Measurements from ENCODE around the gene IQGAP2.

DNA sequence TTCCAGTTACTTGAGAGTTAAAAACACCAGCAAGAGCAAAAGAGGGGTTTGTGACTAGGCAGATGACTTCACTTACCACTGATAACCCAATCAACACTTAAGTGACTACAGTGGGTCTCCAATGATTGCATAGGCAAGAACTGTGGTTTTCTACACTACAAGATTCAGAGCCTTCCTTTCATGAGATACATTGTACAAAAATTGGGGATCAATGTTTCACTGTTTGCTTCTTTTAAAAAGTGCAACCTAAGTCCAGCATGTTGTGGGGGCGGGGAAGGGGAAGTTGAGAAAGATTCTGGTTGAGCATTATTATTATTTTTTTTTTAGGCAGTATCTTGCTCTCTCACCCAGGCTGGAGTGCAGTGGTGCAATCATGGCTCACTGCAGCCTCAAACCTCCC is 3.6 kb downstream of the IQGAP2 start:
- TF ChIP-seq CTCF (IDR thresholded peaks at IDR 0.05), result no peak
- no peak for TF ChIP-seq POLR2A (IDR thresholded peaks at IDR 0.05)

Data from right lobe of liver (tissue), 4 donors.